GM12873 (cell line): ENCODE data around the gene RNF150.

Experiments
- TF ChIP-seq, protein P1 (sequence below): IDR thresholded peaks from 2 replicates; pipeline ENCODE4 v1.5.1; 2012; ENCODE audit warnings: low read depth, mild to moderate bottlenecking, moderate library complexity, low read length, control low read depth; ENCODE audit not compliant: insufficient read depth; ENCODE audit errors: missing control alignments

The RNF150 gene

DNA sequence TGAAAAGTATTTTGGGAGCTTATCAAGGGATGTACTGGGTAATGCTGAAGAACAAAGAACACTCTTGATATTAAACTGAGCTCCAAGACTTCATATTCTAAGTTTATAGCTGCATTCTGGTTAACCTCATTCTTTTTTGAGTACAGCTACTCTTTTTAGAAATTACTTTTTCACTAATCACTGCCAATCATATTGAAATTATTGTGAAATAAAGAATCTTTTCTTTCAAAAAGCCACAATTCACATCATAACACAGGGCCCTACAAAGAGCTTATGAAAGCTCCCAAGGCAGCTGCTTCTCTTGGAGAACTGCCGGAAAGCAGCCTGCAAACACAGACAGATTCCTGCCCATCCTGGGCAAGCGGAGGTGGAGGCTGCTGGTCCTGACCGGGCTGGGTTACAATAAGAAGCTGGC lies 121.4 kb downstream of the RNF150 start:
- TF ChIP-seq, protein P1, sequence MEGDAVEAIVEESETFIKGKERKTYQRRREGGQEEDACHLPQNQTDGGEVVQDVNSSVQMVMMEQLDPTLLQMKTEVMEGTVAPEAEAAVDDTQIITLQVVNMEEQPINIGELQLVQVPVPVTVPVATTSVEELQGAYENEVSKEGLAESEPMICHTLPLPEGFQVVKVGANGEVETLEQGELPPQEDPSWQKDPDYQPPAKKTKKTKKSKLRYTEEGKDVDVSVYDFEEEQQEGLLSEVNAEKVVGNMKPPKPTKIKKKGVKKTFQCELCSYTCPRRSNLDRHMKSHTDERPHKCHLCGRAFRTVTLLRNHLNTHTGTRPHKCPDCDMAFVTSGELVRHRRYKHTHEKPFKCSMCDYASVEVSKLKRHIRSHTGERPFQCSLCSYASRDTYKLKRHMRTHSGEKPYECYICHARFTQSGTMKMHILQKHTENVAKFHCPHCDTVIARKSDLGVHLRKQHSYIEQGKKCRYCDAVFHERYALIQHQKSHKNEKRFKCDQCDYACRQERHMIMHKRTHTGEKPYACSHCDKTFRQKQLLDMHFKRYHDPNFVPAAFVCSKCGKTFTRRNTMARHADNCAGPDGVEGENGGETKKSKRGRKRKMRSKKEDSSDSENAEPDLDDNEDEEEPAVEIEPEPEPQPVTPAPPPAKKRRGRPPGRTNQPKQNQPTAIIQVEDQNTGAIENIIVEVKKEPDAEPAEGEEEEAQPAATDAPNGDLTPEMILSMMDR, result no peak

DNA sequence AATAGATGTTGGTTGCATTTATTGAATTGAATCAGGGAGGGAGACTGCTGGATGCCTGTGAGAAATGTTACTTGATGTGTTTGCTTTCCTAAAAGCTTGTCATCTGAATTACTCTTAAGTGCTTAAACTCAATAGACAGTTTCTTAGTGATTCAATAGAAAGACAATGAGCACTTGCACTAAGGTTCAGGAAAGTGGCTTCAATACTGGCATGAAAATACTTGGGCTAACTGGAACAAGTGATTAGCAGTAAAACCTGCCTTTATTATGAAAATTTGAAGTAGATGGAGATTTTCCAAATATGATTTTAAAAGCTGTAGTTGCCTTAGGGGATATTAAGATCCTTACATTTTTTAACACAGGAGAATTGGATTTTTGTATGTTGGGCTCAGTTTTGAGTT lies 123.3 kb downstream of the RNF150 start:
- TF ChIP-seq, protein P1, result no peak

- TF ChIP-seq, protein P1, result no peak
Measured at GRCh38 chr4:141009129-141009528, 124.1 kb downstream of the RNF150 start.

DNA sequence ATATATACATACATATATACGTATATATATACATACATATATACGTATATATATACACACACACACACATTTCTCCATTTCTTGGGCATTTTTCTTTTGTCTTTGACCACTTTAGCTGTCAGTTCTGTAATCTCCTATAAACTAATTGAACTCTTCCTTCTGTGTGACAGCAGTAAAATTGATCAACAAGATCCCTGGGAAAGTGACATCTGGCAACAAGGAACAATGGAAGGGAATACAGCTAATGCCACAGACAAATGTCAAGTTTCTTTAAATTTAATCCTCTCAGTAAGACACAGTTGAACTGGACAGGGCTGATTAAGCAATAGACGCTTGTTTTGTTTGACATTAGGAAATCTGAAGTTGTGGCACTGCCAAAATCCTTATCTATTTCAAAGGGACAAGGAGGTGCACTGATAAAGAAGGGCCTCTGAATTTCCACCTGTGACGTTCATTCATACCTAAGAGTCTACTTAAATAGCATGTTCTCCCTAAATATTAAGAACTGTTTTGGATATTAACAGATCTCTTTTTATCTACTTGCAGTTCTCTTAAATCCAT lies 126.9 kb downstream of the RNF150 start:
- TF ChIP-seq, protein P1, result no peak

GRCh38 chr4:141004823-141005222 lies 128.4 kb downstream of the RNF150 start:
- TF ChIP-seq, protein P1, result no peak

DNA sequence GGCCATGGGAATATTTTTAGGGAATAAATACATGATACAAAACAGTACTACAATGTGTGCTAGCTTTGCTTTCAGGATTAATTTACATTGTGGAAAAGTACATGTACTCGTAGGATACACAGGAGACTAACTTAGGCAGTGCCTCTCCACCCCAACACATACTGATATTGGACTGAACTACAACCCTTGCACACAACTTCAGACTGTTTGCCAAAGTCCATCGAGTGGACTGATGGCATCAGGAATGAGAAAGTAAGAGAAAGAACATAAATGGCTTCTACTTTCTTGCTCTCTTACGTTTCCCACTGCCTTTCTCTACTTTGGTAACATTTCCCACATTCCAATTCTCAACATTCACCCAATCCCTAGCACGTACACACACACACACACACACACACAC lies 130.1 kb downstream of the RNF150 start:
- TF ChIP-seq, protein P1, result no peak

GRCh38 chr4:141002323-141002805 lies 130.9 kb downstream of the RNF150 start:
- TF ChIP-seq, protein P1, result no peak
